OCI-M2 (cell line): ENCODE results near the gene CDH18.

Experiments
- DNase-seq: peaks from one replicate; lab custom pipeline; 2025; ENCODE audit not compliant: unreplicated experiment; lab: John Stamatoyannopoulos, UW

Gene CDH18

DNA sequence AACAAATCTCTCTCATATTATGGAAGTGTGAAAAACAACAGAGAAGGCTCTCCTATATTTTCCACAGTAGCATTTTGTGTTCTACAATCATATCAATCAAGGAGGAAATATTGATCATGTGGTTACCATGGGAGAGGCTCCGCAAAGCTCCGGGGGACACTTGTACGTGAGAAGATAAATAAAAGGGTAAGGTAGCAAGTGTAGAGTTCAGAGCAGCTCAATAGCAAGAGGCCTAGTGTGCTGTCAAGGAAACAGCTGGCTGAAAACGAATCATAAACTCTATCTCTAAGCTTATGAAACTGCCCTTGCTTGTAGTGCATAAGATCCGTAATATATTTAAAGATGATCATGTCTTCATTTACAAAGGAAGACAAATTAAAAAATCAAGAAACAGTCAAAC lies 57.5 kb downstream of the CDH18 start:
- no peak for DNase-seq

DNA sequence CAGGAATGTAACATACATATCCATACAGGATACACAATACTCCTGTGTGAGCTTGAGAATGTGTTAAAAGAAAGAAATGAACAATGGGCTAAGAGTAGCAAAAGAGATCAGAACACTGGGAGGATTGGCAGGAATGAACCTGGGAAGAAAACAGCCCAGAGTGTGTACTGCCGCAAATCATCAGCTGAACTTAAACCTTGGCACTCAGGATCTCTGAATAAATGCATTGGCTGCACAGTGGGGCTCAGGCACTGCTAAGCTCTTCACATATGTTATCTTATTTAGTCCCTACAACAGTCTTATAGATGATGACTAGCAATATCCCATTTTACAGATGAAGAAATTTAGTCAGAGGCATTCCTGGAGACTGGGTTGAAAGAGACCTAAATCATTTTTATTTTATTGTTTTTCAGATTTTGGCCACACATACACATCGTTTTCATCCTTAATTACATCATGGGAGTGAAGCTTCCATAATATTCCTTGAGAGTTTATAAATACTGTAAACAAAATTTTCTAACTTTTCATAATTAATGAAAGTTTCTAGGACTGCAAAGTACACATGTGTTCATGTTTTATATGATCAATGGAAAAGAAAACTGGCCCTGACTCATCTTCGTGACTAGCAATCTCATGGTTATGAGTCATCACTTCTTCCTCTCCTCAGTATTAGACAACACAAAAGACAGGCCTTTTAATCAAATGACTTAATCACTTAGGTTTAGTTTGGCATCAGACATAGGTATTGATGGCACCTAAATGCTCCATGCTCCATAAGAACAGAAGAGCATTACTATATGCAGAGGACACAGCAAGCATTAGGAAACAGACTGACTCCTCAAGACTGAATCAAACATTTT lies 59.2 kb downstream of the CDH18 start:
- DNase-seq, result no peak

GRCh38 chr5:19927919-19928318 lies 60.1 kb downstream of the CDH18 start:
- DNase-seq, result no peak

GRCh38 chr5:19927170-19927569 lies 60.8 kb downstream of the CDH18 start:
- DNase-seq, result no peak

DNA sequence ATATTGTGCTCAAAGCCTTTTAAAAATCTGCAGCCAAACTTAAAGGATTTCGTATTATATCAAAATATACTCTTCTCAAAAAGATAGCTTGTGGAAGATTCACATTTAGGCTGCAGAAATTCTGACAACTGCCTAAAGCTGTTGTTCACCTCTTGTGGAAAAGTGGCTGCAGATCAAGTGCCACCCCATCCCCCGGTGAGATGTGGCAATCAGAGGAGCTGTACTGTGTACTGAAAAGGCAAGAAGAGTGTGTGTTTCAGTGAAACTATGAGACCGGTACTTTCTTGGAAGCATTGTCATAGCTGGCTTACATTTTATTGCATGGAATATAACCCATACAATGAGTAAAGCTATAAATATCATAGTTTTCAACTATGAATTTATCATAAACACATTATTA lies 64.3 kb downstream of the CDH18 start:
- DNase-seq, result no peak

- no peak for DNase-seq
Measured at GRCh38 chr5:19920761-19921160, 67.2 kb downstream of the CDH18 start.

- DNase-seq, result no peak
Measured at GRCh38 chr5:19918780-19919179, 69.2 kb downstream of the CDH18 start.

- no peak for DNase-seq
Measured at GRCh38 chr5:19917588-19918122, 70.3 kb downstream of the CDH18 start.

DNA sequence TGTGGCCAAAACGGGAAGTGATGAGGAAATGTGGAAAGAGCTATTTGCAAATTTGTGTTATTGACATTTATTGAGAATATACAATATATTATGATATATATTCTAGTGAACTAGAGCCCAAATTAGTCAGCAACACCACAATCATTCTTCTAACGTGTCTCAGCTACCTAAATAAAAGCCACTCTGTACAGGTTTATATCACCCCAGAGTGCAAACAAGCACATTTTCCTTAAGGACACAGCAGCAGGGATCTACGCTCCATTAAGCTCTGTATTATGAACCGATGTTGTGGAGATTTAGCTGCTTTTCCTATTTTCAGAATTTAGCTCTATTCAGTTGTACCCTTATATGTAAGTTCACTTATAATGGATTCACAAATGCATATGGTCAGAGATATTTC lies 77.9 kb downstream of the CDH18 start:
- no peak for DNase-seq

DNA sequence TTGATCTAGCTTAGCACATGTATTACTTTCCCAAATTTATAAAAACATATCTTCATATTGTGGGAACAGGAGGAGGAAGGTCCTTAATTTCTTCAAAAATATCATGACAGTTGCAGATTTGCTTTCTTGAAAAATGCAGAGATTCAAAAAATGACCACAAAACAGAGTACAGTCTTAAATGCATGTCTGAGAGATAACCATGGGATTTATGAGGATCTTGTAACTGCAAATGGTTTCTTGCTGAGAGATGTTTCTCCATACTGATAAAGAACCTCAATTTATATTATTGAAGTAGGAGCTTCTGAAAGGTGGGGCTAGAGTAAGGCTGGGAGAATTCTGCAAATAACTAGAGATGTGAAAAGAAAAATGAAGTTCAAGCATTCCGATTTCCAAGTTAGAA lies 83.2 kb downstream of the CDH18 start:
- DNase-seq, result no peak

DNA sequence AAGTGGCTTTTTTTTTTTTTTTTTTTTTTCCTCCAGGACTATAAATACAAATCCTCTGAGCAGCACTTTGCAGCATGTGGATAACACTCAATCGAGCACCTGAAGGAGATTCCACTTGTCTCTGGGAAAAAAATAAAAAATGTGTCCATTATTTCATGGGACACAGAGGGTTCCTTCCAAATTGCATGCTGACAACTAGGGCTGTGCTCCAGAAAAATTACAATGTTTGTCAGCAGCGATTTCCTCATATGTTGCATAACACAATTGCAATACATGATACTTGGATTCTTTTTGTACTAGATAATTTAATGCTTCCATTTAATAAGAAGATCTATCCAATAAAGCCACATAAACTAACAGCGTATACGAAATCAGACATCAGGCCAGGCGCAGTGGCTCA lies 84.4 kb downstream of the CDH18 start:
- DNase-seq, result no peak

- no peak for DNase-seq
Measured at GRCh38 chr5:19902316-19902934, 85.6 kb downstream of the CDH18 start.

DNA sequence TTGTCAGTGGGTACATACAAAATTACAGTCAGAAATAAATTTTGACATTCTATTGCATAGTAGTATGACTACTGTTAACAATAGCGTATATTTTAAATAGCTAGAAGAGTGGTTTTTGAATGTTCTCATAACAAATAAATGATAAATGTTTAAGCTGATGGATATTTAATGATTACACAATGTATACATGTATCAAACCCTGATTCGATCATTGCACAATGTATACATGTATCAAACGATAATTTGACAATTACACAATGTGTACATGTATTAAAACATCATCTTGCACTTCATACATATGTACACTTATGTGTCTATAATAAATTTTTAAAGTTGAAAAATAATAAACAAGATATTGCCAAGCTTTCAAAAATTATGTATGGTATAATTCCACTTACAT lies 87.7 kb downstream of the CDH18 start:
- DNase-seq, result no peak

DNA sequence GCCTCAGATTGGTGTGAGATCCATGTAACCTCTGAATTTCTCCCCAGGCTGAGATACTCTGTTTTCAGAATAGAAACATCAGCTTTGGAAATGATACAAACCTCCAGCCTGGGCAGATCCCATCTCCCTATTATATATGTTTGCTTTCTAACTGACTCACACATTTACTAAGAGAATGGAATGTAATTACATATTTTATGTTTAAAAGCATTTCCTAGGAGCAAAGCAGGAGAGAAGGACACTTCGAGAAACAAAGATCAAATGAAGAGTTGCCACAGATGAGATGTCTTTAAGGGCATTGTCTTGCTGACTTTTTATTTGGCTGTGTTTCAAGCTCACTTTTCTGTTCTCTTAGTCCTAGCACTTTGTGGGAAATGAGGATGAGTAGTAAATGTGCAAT lies 96.3 kb downstream of the CDH18 start:
- DNase-seq, result no peak

GRCh38 chr5:19886123-19886917 lies 101.7 kb downstream of the CDH18 start:
- DNase-seq, result no peak

GRCh38 chr5:19885040-19885824 lies 102.8 kb downstream of the CDH18 start:
- no peak for DNase-seq

- DNase-seq, result no peak
Measured at GRCh38 chr5:19880859-19881436, 107.1 kb downstream of the CDH18 start.

GRCh38 chr5:19880458-19880857 lies 107.5 kb downstream of the CDH18 start:
- no peak for DNase-seq

DNA sequence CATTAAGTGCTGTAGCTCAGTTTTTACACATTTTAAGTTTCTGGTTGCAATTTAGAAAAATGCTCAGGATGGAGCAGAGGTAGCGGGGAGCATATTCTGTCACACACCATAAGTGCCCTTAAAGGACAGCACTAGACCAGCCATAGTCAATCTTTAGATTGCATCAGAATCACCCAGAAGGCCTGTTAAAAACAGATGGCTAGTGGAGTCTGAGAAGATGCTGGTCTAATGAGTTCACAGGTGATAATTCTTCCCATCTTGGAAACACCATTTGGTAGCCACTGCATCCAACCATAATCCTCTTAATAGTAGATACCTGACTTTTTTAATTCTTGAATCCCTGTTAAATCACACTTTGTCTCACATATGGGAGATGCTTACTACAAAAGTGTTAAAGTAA lies 113.2 kb downstream of the CDH18 start:
- no peak for DNase-seq

DNA sequence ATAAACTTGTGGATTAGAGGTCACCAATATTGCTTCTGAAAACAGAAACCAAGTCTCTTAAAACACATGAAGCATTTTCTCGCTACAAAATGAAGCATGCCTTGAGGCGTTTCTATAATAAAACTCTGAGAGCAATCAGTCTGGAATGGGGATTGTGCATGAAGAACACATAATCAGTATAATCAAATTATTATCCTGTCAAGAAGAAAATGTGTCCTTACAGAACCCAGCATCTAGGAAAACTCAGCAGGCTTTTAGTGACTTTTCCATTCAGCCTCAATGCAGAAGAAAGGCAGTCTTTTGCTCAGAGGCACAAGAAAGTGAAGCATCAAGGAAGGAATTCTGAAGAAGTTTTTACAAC lies 121.9 kb downstream of the CDH18 start:
- no peak for DNase-seq
